ENCODE results near the gene FAM13B. TPM values are rescaled to one million over a fixed set of nuclear protein-coding genes. Genes with fewer than 3 reads are reported as not detected.

The FAM13B gene
- total and polyA plus RNA-seq, 9 of the 15 experiments (the other 6 are each of a cell fraction or from before 2014, with no cell fraction given): 2.3 to 21.6 (median 14.1) TPM

GRCh38 chr5:138032572-138033385 is at the start of gene FAM13B (continued):
- TF ChIP-seq ZNF407 (IDR thresholded peaks at IDR 0.05; ENCODE audit: low read depth): peak; percentile 49; the same call in 1 of the 2 replicates
- TF ChIP-seq CHD1 (IDR thresholded peaks at IDR 0.05; ENCODE audit: low read length): peak; percentile 35
- no peak for TF ChIP-seq POLR3G (IDR thresholded peaks at IDR 0.05; ENCODE audit: extremely low read depth, insufficient read length, insufficient replicate concordance)
- no peak for TF ChIP-seq DDX20 (tag; IDR thresholded peaks at IDR 0.05; ENCODE audit: low read depth)
- TF ChIP-seq ZNF592 (IDR thresholded peaks at IDR 0.05): no peak
- no peak for TF ChIP-seq KAT8 (IDR thresholded peaks at IDR 0.05; ENCODE audit: low read depth)
- peak; percentile 96 for TF ChIP-seq ZBTB2 (IDR thresholded peaks at IDR 0.05)
- TF ChIP-seq E2F5 (CRISPR knock-in tag; IDR thresholded peaks at IDR 0.05): no peak
- no peak for TF ChIP-seq PKNOX1 (IDR thresholded peaks at IDR 0.05)
- TF ChIP-seq SP1 (CRISPR knock-in tag; IDR thresholded peaks at IDR 0.05): peak; percentile 67; the same call in 1 of the 2 replicates
